SK-N-SH treated with all-trans-retinoic acid at 6 μM for 48 hours (cell line): Measurements from ENCODE around the gene UGT1A6.

Experiments used
- ATAC-seq: fragments of 200-7000 bp; cut with Tn5 transposase; 3 replicates; pipeline ENCODE4 v1.9.1; 2020; ENCODE audit warnings: mild to moderate bottlenecking, moderate library complexity
- ARNTL ChIP-seq: fragments of 450-650 bp; formaldehyde crosslinking; IDR thresholded peaks from 2 replicates; pipeline ENCODE4 v1.5.0; 2020; ENCODE audit warnings: low read depth, mild to moderate bottlenecking, moderate library complexity, borderline replicate concordance
- BACH2 ChIP-seq: fragments of 250-450 bp; sonication (Bioruptor Pico); IDR thresholded peaks from 2 replicates; pipeline ENCODE4 v1.9.0; 2021; ENCODE audit warnings: mild to moderate bottlenecking, borderline replicate concordance
- CREB5 ChIP-seq: fragments of 250-450 bp; sonication (Bioruptor Pico); IDR thresholded peaks from 2 replicates; pipeline ENCODE4 v1.5.1; 2020; ENCODE audit warnings: low read depth, mild to moderate bottlenecking, moderate library complexity
- CSDC2 ChIP-seq: fragments of 250-450 bp; sonication (Bioruptor Pico); IDR thresholded peaks from 2 replicates; pipeline ENCODE4 v1.5.0; 2020; ENCODE audit warnings: mild to moderate bottlenecking, moderate library complexity
- CSRNP3 ChIP-seq: fragments of 250-450 bp; sonication (Bioruptor Pico); IDR thresholded peaks from 2 replicates; pipeline ENCODE4 v1.5.1; 2021; ENCODE audit warnings: mild to moderate bottlenecking, moderate library complexity
- ESRRG ChIP-seq: fragments of 250-450 bp; sonication (Bioruptor Pico); IDR thresholded peaks from 2 replicates; pipeline ENCODE4 v1.6.1; 2021; ENCODE audit warnings: mild to moderate bottlenecking
- GLIS3 ChIP-seq: fragments of 250-450 bp; sonication (Bioruptor Pico); IDR thresholded peaks from 2 replicates; pipeline ENCODE4 v1.5.0; 2020; ENCODE audit warnings: mild to moderate bottlenecking, moderate library complexity
- ISL1 ChIP-seq: fragments of 250-450 bp; sonication (Bioruptor Pico); IDR thresholded peaks from 2 replicates; pipeline ENCODE4 v2.1.2; 2022; ENCODE audit warnings: mild to moderate bottlenecking, moderate library complexity
- OSR1 ChIP-seq: fragments of 250-450 bp; sonication (Bioruptor Pico); IDR thresholded peaks from 2 replicates; pipeline ENCODE4 v1.8.0; 2022; ENCODE audit warnings: moderate library complexity, mild to moderate bottlenecking, inconsistent platforms
- PATZ1 ChIP-seq: fragments of 250-450 bp; sonication (Bioruptor Pico); IDR thresholded peaks from 2 replicates; pipeline ENCODE4 v1.8.0; 2020; ENCODE audit warnings: mild to moderate bottlenecking, moderate library complexity, borderline replicate concordance
- POU6F1 ChIP-seq: fragments of 250-450 bp; sonication (Bioruptor Pico); IDR thresholded peaks from 2 replicates; pipeline ENCODE4 v1.8.0; 2021; ENCODE audit warnings: low read depth, mild to moderate bottlenecking, moderate library complexity, borderline replicate concordance
- RARB ChIP-seq: fragments of 250-450 bp; sonication (Bioruptor Pico); IDR thresholded peaks from 2 replicates; pipeline ENCODE4 v1.8.0; 2021; ENCODE audit warnings: mild to moderate bottlenecking, moderate library complexity
- SNAI2 ChIP-seq: fragments of 250-450 bp; sonication (Bioruptor Pico); IDR thresholded peaks from 2 replicates; pipeline ENCODE4 v1.5.0; 2020; ENCODE audit warnings: mild to moderate bottlenecking, moderate library complexity
- TCF4 ChIP-seq: fragments of 250-450 bp; sonication (Bioruptor Pico); IDR thresholded peaks from 2 replicates; pipeline ENCODE4 v1.8.0; 2021; ENCODE audit warnings: mild to moderate bottlenecking, moderate library complexity, borderline replicate concordance
- TOX ChIP-seq: fragments of 250-450 bp; sonication (Bioruptor Pico); IDR thresholded peaks from 2 replicates; pipeline ENCODE4 v1.8.0; 2021; ENCODE audit warnings: mild to moderate bottlenecking, moderate library complexity, borderline replicate concordance
- TSHZ2 ChIP-seq: fragments of 250-450 bp; sonication (Bioruptor Pico); IDR thresholded peaks from 2 replicates; pipeline ENCODE4 v1.5.0; 2020; ENCODE audit warnings: mild to moderate bottlenecking, moderate library complexity
- ZC3H10 ChIP-seq: fragments of 250-450 bp; sonication (Bioruptor Pico); IDR thresholded peaks from 2 replicates; pipeline ENCODE4 v1.5.1; 2021; ENCODE audit warnings: mild to moderate bottlenecking, moderate library complexity
- ZFP3 ChIP-seq: fragments of 250-450 bp; sonication (Bioruptor Pico); IDR thresholded peaks from 2 replicates; pipeline ENCODE4 v1.5.0; 2020; ENCODE audit warnings: mild to moderate bottlenecking, moderate library complexity
- ZFP30 ChIP-seq: fragments of 450-650 bp; formaldehyde crosslinking; IDR thresholded peaks from 2 replicates; pipeline ENCODE4 v1.5.0; 2022; ENCODE audit warnings: mild to moderate bottlenecking, moderate library complexity
- ZNF565 ChIP-seq: fragments of 450-650 bp; formaldehyde crosslinking; conservative IDR thresholded peaks from 2 replicates; pipeline ENCODE4 v1.5.0; 2020; ENCODE audit warnings: low read depth, mild to moderate bottlenecking, moderate library complexity
- ZNF70 ChIP-seq: fragments of 450-650 bp; formaldehyde crosslinking; IDR thresholded peaks from 2 replicates; pipeline ENCODE4 v1.5.0; 2020; ENCODE audit warnings: mild to moderate bottlenecking, moderate library complexity
- ZNF8 ChIP-seq: fragments of 450-650 bp; formaldehyde crosslinking; IDR thresholded peaks from 2 replicates; pipeline ENCODE4 v1.5.0; 2020; ENCODE audit warnings: mild to moderate bottlenecking, moderate library complexity

UGT1A6 gene

GRCh38 chr2:233769260-233769659 is 76.6 kb downstream of the UGT1A6 start:
- no peak for TF ChIP-seq ZNF565 (CRISPR knock-in tag)
- no peak for TF ChIP-seq OSR1 (CRISPR knock-in tag)
- TF ChIP-seq CSRNP3 = no peak
- TF ChIP-seq SNAI2 (CRISPR knock-in tag) = no peak
- TF ChIP-seq BACH2 = no peak
- no peak for TF ChIP-seq ZC3H10 (CRISPR knock-in tag)
- TF ChIP-seq POU6F1 = no peak
- no peak for TF ChIP-seq RARB (CRISPR knock-in tag)
- TF ChIP-seq TCF4 (CRISPR knock-in tag) = no peak
- no peak for TF ChIP-seq CSDC2 (CRISPR knock-in tag)
- no peak for TF ChIP-seq PATZ1 (CRISPR knock-in tag)
- no peak for TF ChIP-seq TOX (CRISPR knock-in tag)
- no peak for TF ChIP-seq GLIS3
- no peak for TF ChIP-seq ZFP3 (CRISPR knock-in tag)
- no peak for TF ChIP-seq TSHZ2 (CRISPR knock-in tag)
- no peak for TF ChIP-seq ISL1 (CRISPR knock-in tag)
- TF ChIP-seq ZNF8 (CRISPR knock-in tag) = no peak
- TF ChIP-seq ZFP30 (CRISPR knock-in tag) = no peak
- no peak for TF ChIP-seq ESRRG (CRISPR knock-in tag)

GRCh38 chr2:233772153-233772552 is 79.5 kb downstream of the UGT1A6 start:
- no peak for ATAC-seq
- TF ChIP-seq POU6F1 = no peak
- TF ChIP-seq CSRNP3 = no peak
- no peak for TF ChIP-seq ZNF70
- TF ChIP-seq TOX (CRISPR knock-in tag) = no peak
- no peak for TF ChIP-seq BACH2
- no peak for TF ChIP-seq TSHZ2 (CRISPR knock-in tag)
- TF ChIP-seq SNAI2 (CRISPR knock-in tag) = no peak
- TF ChIP-seq ESRRG (CRISPR knock-in tag) = no peak
- no peak for TF ChIP-seq ZNF8 (CRISPR knock-in tag)
- no peak for TF ChIP-seq PATZ1 (CRISPR knock-in tag)
- TF ChIP-seq ZFP30 (CRISPR knock-in tag) = no peak
- no peak for TF ChIP-seq ZNF565 (CRISPR knock-in tag)
- TF ChIP-seq CREB5 (CRISPR knock-in tag) = no peak
- TF ChIP-seq RARB (CRISPR knock-in tag) = no peak
- TF ChIP-seq ISL1 (CRISPR knock-in tag) = no peak
- no peak for TF ChIP-seq ARNTL (CRISPR knock-in tag)

More at GRCh38 chr2:233769260-233769659, 76.6 kb downstream of the UGT1A6 start:
- no peak for ATAC-seq
